Osteocyte (in vitro differentiated cells): ENCODE measurements around the gene GAD1. TPM values are rescaled to one million over a fixed set of nuclear protein-coding genes. Genes with fewer than 3 reads are reported as not detected.

Experiments used
- DNase-seq: peaks from one replicate; pipeline ENCODE4 v3.0.0; 2021; ENCODE audit warnings: mixed read lengths; ENCODE audit not compliant: unreplicated experiment; ENCODE audit errors: extremely low spot score
- H3K27ac Mint-ChIP-seq: one replicate; pipeline ENCODE4 v1.8.0; 2021; ENCODE audit warnings: mild to moderate bottlenecking, mixed read lengths; ENCODE audit not compliant: unreplicated experiment
- H3K27me3 Mint-ChIP-seq: one replicate; pipeline ENCODE4 v1.8.0; 2021; ENCODE audit warnings: mixed read lengths; ENCODE audit not compliant: unreplicated experiment
- H3K36me3 Mint-ChIP-seq: one replicate; pipeline ENCODE4 v1.8.0; 2021; ENCODE audit warnings: mixed read lengths; ENCODE audit not compliant: unreplicated experiment
- H3K4me1 Mint-ChIP-seq: one replicate; pipeline ENCODE4 v1.8.0; 2021; ENCODE audit warnings: mixed read lengths; ENCODE audit not compliant: unreplicated experiment
- H3K4me3 Mint-ChIP-seq: one replicate; pipeline ENCODE4 v1.8.0; 2021; ENCODE audit warnings: mild to moderate bottlenecking, moderate library complexity, mixed read lengths; ENCODE audit not compliant: unreplicated experiment
- H3K9me3 Mint-ChIP-seq: one replicate; pipeline ENCODE4 v1.8.0; 2021; ENCODE audit warnings: mixed read lengths; ENCODE audit not compliant: unreplicated experiment
- total RNA-seq: library from RNA; stranded (reverse); gene quantifications from 2 replicates; pipeline ENCODE4 v1.2.1, GENCODE V29; 2021
- TF ChIP-seq, protein P1 (sequence below): fragments of 200-600 bp; sonication (generic); IDR thresholded peaks from 2 replicates; pipeline ENCODE4 v1.5.0; 2021; ENCODE audit warnings: antibody characterized with exemption, mild to moderate bottlenecking, moderate library complexity

The GAD1 gene
- total RNA-seq, 1 donor from 2014 or later = not detected

GRCh38 chr2:170831115-170831514 is 14.4 kb downstream of the GAD1 start:
- Mint-ChIP-seq H3K27ac (no peak overlapping the region), H3K27me3 (peaks cover 57% of the 10 kb centered on the region), H3K36me3 (no peaks in the 10 kb centered on the region), H3K9me3 (no peaks in the 10 kb centered on the region), H3K4me1 (no peaks in the 10 kb centered on the region), H3K4me3 (no peak overlapping the region)
- no peak for DNase-seq
- TF ChIP-seq, protein P1, sequence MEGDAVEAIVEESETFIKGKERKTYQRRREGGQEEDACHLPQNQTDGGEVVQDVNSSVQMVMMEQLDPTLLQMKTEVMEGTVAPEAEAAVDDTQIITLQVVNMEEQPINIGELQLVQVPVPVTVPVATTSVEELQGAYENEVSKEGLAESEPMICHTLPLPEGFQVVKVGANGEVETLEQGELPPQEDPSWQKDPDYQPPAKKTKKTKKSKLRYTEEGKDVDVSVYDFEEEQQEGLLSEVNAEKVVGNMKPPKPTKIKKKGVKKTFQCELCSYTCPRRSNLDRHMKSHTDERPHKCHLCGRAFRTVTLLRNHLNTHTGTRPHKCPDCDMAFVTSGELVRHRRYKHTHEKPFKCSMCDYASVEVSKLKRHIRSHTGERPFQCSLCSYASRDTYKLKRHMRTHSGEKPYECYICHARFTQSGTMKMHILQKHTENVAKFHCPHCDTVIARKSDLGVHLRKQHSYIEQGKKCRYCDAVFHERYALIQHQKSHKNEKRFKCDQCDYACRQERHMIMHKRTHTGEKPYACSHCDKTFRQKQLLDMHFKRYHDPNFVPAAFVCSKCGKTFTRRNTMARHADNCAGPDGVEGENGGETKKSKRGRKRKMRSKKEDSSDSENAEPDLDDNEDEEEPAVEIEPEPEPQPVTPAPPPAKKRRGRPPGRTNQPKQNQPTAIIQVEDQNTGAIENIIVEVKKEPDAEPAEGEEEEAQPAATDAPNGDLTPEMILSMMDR = no peak

- no peaks in the 10 kb centered on the region for H3K9me3 Mint-ChIP-seq
- DNase-seq = no peak
- no peaks in the 10 kb centered on the region for H3K36me3 Mint-ChIP-seq
- H3K27ac Mint-ChIP-seq = no peak overlapping the region
- H3K4me3 Mint-ChIP-seq = no peak overlapping the region
- no peaks in the 10 kb centered on the region for H3K4me1 Mint-ChIP-seq
- peaks cover 45% of the 10 kb centered on the region for H3K27me3 Mint-ChIP-seq
- TF ChIP-seq, protein P1 = no peak
These were observed 19.3 kb downstream of the GAD1 start for GRCh38 chr2:170836027-170836426.

- no peak overlapping the region for H3K4me3 Mint-ChIP-seq
- no peak for DNase-seq
- H3K27me3 Mint-ChIP-seq = peaks cover 27% of the 10 kb centered on the region
- no peak overlapping the region for H3K27ac Mint-ChIP-seq
- TF ChIP-seq, protein P1 = no peak
- peaks cover 4% of the 10 kb centered on the region for H3K4me1 Mint-ChIP-seq
- H3K36me3 Mint-ChIP-seq = no peaks in the 10 kb centered on the region
- no peaks in the 10 kb centered on the region for H3K9me3 Mint-ChIP-seq
These were observed 24.1 kb downstream of the GAD1 start for GRCh38 chr2:170840717-170841210.

DNA sequence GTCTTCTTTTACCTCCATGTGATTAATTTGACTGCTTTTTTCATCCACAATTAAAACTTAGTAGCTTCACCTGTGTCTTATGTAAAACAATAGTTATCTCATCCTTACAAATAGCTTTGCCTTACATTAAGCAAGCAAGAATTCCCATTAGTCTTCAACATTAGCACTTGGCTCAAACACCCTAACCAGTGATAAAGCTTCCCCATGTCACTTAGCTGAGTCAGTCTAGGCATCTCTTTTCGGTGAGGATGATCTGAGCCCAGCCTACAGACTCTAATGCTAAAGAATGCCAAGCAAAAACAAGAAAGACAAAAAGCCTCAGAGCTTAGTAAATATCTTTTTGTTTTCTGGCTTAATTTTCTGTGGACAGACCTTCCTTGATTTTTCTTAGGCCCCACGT is 26.1 kb downstream of the GAD1 start:
- no peak for DNase-seq
- peaks cover 14% of the 10 kb centered on the region for H3K27me3 Mint-ChIP-seq
- no peak overlapping the region for H3K27ac Mint-ChIP-seq
- peaks cover 4% of the 10 kb centered on the region for H3K4me1 Mint-ChIP-seq
- TF ChIP-seq, protein P1 = no peak
- no peaks in the 10 kb centered on the region for H3K9me3 Mint-ChIP-seq
- H3K4me3 Mint-ChIP-seq = no peak overlapping the region
- no peaks in the 10 kb centered on the region for H3K36me3 Mint-ChIP-seq

GRCh38 chr2:170843656-170844055 is 27.0 kb downstream of the GAD1 start:
- H3K36me3 Mint-ChIP-seq = no peaks in the 10 kb centered on the region
- peaks cover 6% of the 10 kb centered on the region for H3K27me3 Mint-ChIP-seq
- no peak overlapping the region for H3K27ac Mint-ChIP-seq
- DNase-seq = no peak
- no peaks in the 10 kb centered on the region for H3K9me3 Mint-ChIP-seq
- no peak overlapping the region for H3K4me3 Mint-ChIP-seq
- peaks cover 4% of the 10 kb centered on the region for H3K4me1 Mint-ChIP-seq
- TF ChIP-seq, protein P1 = no peak
